Endothelial cell of umbilical vein (primary cell): ENCODE results near the gene GAB2.

Source experiments
- EZH2 ChIP-seq: IDR thresholded peaks from 2 replicates; pipeline ENCODE4 v1.6.1; 2012; ENCODE audit warnings: borderline replicate concordance, low read depth, mild to moderate bottlenecking, moderate library complexity, low read length, inconsistent platforms; ENCODE audit not compliant: severe bottlenecking
- GATA2 ChIP-seq: IDR thresholded peaks from 2 replicates; pipeline ENCODE4 v1.7.0; 2011; ENCODE audit warnings: low read depth, mild to moderate bottlenecking, moderate library complexity, mixed read lengths, low read length; ENCODE audit not compliant: insufficient read length, insufficient read depth
- JUN ChIP-seq: IDR thresholded peaks from 2 replicates; pipeline ENCODE4 v1.6.1; 2011; ENCODE audit warnings: borderline replicate concordance, low read depth; ENCODE audit not compliant: insufficient read length, insufficient read depth
- MYC ChIP-seq: IDR thresholded peaks from one replicate; pipeline ENCODE4 v1.6.1; 2011; ENCODE audit warnings: mild to moderate bottlenecking, low read depth, low read length
- POLR2A ChIP-seq: IDR thresholded peaks from 2 replicates; pipeline ENCODE4 v1.6.1; 2012; ENCODE audit warnings: low read depth, mild to moderate bottlenecking, control low read depth, low read length
- POLR2AphosphoS5 ChIP-seq: IDR thresholded peaks from 2 replicates; pipeline ENCODE4 v1.6.1; 2012; ENCODE audit warnings: low read depth, mild to moderate bottlenecking, control low read depth, low read length, moderate library complexity; ENCODE audit not compliant: insufficient read depth
- TF ChIP-seq, protein P1 (sequence below): IDR thresholded peaks from 2 replicates; pipeline ENCODE4 v1.6.1; 2011; ENCODE audit not compliant: insufficient read depth, insufficient read length
- TF ChIP-seq, protein P2 (sequence below), 2 donors: IDR thresholded peaks; 1 replicate in 1 of 2; 2 replicates in 1 of 2; pipeline ENCODE4 v1.5.1; 2011; ENCODE audit warnings: low read length in 2 of 2, mild to moderate bottlenecking in 2 of 2, moderate library complexity in 2 of 2, control low read depth in 1 of 2, inconsistent platforms in 1 of 2, low read depth in 1 of 2; ENCODE audit not compliant: insufficient read depth in 1 of 2; ENCODE audit errors: extremely low read depth in 1 of 2

DNA sequence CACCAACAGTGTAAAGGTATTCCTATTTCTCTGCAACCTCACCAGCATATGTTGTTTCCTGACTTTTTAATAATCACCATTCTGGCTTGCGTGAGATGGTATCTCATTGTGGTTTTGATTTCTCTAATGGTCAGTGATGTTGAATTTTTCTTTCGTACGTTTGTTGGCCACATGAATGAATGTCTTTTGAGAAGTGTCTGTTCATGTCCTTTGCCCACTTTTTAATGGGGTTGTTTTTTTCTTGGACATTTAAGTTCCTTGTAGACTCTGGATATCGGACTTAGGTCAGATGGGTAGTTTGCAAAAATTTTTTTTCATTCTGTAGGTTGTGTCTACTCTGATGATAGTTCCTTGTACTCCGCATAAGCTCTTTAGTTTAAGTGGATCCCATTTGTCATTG, 206.1 kb downstream of the GAB2 start:
- no peak for TF ChIP-seq EZH2
- TF ChIP-seq, protein P1, sequence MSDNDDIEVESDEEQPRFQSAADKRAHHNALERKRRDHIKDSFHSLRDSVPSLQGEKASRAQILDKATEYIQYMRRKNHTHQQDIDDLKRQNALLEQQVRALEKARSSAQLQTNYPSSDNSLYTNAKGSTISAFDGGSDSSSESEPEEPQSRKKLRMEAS, result no peak
- TF ChIP-seq, protein P2, sequence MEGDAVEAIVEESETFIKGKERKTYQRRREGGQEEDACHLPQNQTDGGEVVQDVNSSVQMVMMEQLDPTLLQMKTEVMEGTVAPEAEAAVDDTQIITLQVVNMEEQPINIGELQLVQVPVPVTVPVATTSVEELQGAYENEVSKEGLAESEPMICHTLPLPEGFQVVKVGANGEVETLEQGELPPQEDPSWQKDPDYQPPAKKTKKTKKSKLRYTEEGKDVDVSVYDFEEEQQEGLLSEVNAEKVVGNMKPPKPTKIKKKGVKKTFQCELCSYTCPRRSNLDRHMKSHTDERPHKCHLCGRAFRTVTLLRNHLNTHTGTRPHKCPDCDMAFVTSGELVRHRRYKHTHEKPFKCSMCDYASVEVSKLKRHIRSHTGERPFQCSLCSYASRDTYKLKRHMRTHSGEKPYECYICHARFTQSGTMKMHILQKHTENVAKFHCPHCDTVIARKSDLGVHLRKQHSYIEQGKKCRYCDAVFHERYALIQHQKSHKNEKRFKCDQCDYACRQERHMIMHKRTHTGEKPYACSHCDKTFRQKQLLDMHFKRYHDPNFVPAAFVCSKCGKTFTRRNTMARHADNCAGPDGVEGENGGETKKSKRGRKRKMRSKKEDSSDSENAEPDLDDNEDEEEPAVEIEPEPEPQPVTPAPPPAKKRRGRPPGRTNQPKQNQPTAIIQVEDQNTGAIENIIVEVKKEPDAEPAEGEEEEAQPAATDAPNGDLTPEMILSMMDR (IDR thresholded peaks at IDR 0.05; ENCODE audit: extremely low read depth in 1 of 2, insufficient read depth in 1 of 2, low read depth in 1 of 2, low read length in 2 of 2), result no peak
- TF ChIP-seq MYC, result no peak
- no peak for TF ChIP-seq POLR2AphosphoS5
- TF ChIP-seq GATA2, result no peak
- no peak for TF ChIP-seq POLR2A
- TF ChIP-seq JUN, result no peak
